Neural progenitor cell (in vitro differentiated cells): ENCODE measurements around the gene POU6F1.
"Not testable (repeated sequence)": the region's sequence is repeated elsewhere in the genome, so short reads cannot be mapped to it uniquely, and the experiment has no call there.

ENCODE experiments used
- CTCF ChIP-seq: fragments of 200-600 bp; sonication (generic); IDR thresholded peaks from 2 replicates; pipeline ENCODE4 v1.5.1; 2017; ENCODE audit warnings: antibody characterized with exemption, mild to moderate bottlenecking
- EZH2 ChIP-seq: fragments of 200-600 bp; sonication (generic); IDR thresholded peaks from 2 replicates; pipeline ENCODE4 v1.6.1; 2017; ENCODE audit warnings: antibody characterized with exemption, mild to moderate bottlenecking, moderate library complexity

- TF ChIP-seq CTCF, EZH2: not testable (repeated sequence)
Measured at GRCh38 chr12:51259600-51259999, 41.7 kb upstream of the POU6F1 start.
